Stimulated activated CD8-positive, alpha-beta memory T cell treated with anti-CD3 and anti-CD28 coated beads, Interleukin-2, amount 100 ng/mL, for 48 hours (primary cell): ENCODE data around the gene EFNB2.

Source experiments
- DNase-seq, 2 donors: peaks; one replicate each; pipeline ENCODE4 v3.0.0-alpha.2; 2020; ENCODE audit warnings: low read depth in 2 of 2

EFNB2 gene

GRCh38 chr13:106535552-106536243, at the start of gene EFNB2:
Gene EFNB2 (minus strand): TSS chr13:106535662. CDS start chr13:106534964, 698 bp downstream.
- DNase-seq: peak; percentile 80 to 84

GRCh38 chr13:106581225-106581624, 45.8 kb upstream of the EFNB2 start:
- no peak for DNase-seq

- no peak for DNase-seq
Observed at GRCh38 chr13:106575896-106576295, 40.4 kb upstream of the EFNB2 start.

- no peak for DNase-seq
Observed at GRCh38 chr13:106573868-106574267, 38.4 kb upstream of the EFNB2 start.

GRCh38 chr13:106573284-106573846, 37.9 kb upstream of the EFNB2 start:
- no peak for DNase-seq

GRCh38 chr13:106570299-106570852, 34.9 kb upstream of the EFNB2 start:
- DNase-seq: peak; percentile 16 to 40

GRCh38 chr13:106569233-106570095, 34.0 kb upstream of the EFNB2 start:
- DNase-seq: no peak

- DNase-seq: no peak
Observed at GRCh38 chr13:106568299-106569003, 33.0 kb upstream of the EFNB2 start.

GRCh38 chr13:106567474-106568298, 32.2 kb upstream of the EFNB2 start, which contains the start of gene ARGLU1:
Gene ARGLU1 (minus strand): TSS chr13:106568137. CDS start chr13:106567919, 218 bp downstream.
- DNase-seq: peak; percentile 90 to 92

GRCh38 chr13:106566641-106567473, 31.4 kb upstream of the EFNB2 start:
- peak; percentile 32 to 36 for DNase-seq

- no peak for DNase-seq
Observed at GRCh38 chr13:106565127-106565775, 29.8 kb upstream of the EFNB2 start.

GRCh38 chr13:106562301-106562700, 26.8 kb upstream of the EFNB2 start:
- DNase-seq: no peak

- peak; percentile 23 to 45 for DNase-seq
Observed at GRCh38 chr13:106561551-106562170, 26.2 kb upstream of the EFNB2 start.

GRCh38 chr13:106560821-106561220, 25.4 kb upstream of the EFNB2 start:
- DNase-seq: no peak

- DNase-seq: no peak
Observed at GRCh38 chr13:106558527-106558926, 23.1 kb upstream of the EFNB2 start.

GRCh38 chr13:106555631-106556328, 20.3 kb upstream of the EFNB2 start:
- DNase-seq: no peak

- DNase-seq: no peak
Observed at GRCh38 chr13:106551751-106552150, 16.3 kb upstream of the EFNB2 start.

- DNase-seq: no peak
Observed at GRCh38 chr13:106551350-106551749, 15.9 kb upstream of the EFNB2 start.
